Loucy (cell line): ENCODE results near the gene SPC24.

Source experiments
- EZH2phosphoT487 ChIP-seq: fragments of 200-600 bp; IDR thresholded peaks from 2 replicates; pipeline ENCODE4 v1.6.1; 2018; ENCODE audit warnings: antibody characterized with exemption, mild to moderate bottlenecking, moderate library complexity, borderline replicate concordance
- TF ChIP-seq, protein P1 (sequence below): fragments of 200-600 bp; sonication (generic); conservative IDR thresholded peaks from 2 replicates; pipeline ENCODE4 v1.5.1; 2014; ENCODE audit warnings: mild to moderate bottlenecking, antibody characterized with exemption, low read length

DNA sequence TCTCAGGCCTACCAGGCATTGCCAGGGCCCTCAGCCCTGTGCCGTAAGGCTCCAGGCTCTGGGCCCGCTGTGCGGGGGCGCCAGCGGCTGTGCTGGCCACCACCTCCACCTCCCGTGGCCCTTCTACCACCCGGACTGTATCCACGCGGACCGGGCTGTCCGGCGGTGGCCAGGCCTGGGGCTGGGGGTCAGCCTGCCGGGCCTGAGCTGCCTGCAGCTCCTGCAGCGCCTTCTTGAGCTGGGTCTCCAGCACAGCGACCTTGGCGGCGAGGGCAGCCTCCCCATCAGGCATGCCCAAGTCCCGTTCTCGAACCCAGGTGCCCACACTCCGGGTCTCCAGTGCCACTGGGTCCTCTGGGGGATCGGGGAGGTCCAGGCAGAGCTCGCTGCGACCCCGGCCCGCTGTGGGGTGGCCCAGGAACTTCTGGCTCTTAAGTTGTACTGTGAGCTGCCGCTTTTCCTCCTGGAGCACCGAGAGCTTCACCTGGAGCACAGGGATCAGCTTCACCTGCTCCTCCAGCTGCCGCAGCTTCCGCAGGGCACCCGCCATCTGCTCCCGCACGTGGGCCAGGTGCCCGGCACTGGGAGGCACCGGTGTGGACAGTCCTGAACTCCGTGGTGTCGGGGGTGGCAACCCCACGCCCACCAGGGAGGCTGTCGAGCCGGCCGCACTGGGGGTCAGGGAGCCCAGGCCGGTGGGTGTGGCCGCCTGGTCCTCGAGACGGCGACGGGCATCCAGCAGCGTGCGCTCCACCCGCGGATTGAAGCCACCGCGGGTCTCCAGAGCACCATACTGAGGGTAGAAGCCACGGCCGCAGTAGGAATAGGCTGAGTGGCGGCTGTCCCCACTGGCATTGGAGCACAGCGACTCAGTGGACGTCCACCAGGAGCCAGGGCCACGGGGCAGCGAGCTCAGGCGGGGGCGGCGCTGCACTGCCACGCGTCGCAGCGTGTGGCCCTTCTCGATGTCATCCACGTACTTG lies 37.7 kb upstream of the SPC24 start:
- TF ChIP-seq, protein P1, sequence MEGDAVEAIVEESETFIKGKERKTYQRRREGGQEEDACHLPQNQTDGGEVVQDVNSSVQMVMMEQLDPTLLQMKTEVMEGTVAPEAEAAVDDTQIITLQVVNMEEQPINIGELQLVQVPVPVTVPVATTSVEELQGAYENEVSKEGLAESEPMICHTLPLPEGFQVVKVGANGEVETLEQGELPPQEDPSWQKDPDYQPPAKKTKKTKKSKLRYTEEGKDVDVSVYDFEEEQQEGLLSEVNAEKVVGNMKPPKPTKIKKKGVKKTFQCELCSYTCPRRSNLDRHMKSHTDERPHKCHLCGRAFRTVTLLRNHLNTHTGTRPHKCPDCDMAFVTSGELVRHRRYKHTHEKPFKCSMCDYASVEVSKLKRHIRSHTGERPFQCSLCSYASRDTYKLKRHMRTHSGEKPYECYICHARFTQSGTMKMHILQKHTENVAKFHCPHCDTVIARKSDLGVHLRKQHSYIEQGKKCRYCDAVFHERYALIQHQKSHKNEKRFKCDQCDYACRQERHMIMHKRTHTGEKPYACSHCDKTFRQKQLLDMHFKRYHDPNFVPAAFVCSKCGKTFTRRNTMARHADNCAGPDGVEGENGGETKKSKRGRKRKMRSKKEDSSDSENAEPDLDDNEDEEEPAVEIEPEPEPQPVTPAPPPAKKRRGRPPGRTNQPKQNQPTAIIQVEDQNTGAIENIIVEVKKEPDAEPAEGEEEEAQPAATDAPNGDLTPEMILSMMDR: no peak
- TF ChIP-seq EZH2phosphoT487: no peak
